ENCODE measurements around the gene UMAD1. TPM values are rescaled to one million over a fixed set of nuclear protein-coding genes. Genes with fewer than 3 reads are reported as not detected.

UMAD1 gene
- polyA plus RNA-seq, 3 donors: 6.2 to 22.7 (median 18.6) TPM

- Histone ChIP-seq H3K36me3 (replicated peaks in 1 of 2; ENCODE audit: control insufficient read depth in 1 of 2, insufficient read depth in 2 of 2, low read length in 2 of 2) (no peaks in the 10 kb centered on the region), H3K9me3 (replicated peaks in 1 of 2; ENCODE audit: control insufficient read depth in 1 of 2, insufficient read depth in 1 of 2, low read length in 2 of 2) (no peaks in the 10 kb centered on the region), H3K27me3 (ENCODE audit: control insufficient read depth in 2 of 2, insufficient read depth in 2 of 2, low read length in 2 of 2) (no peaks in the 10 kb centered on the region), H3K79me2 (ENCODE audit: insufficient read depth, low read length) (no peaks in the 10 kb centered on the region), H3K9ac (ENCODE audit: insufficient read depth, low read length, poor library complexity, severe bottlenecking) (no peak overlapping the region), H4K20me1 (ENCODE audit: insufficient read depth, low read length) (no peaks in the 10 kb centered on the region), H3K4me3 (replicated peaks in 1 of 3; ENCODE audit: low read depth in 2 of 3, low read length in 3 of 3) (no peak overlapping the region), H2AFZ (ENCODE audit: insufficient read depth, low read depth, low read length, poor library complexity, severe bottlenecking) (no peak overlapping the region), H3K4me1 (ENCODE audit: control insufficient read depth in 1 of 2, insufficient read depth in 2 of 2, low read length in 2 of 2) (no peaks in the 10 kb centered on the region), H3K27ac (ENCODE audit: low read depth in 1 of 2, low read length in 2 of 2) (no peak overlapping the region), H3K4me2 (replicated peaks; ENCODE audit: extremely low read depth, low read length, poor library complexity, severe bottlenecking) (no peak overlapping the region)
- no peak for DNase-seq
- no peak overlapping the region for H3K4me3 Mint-ChIP-seq
- no CpG with 5 or more reads among the region's 3 CpGs for WGBS (ENCODE audit: insufficient coverage)
- no peaks in the 10 kb centered on the region for H3K9me3 Mint-ChIP-seq
- intact Hi-C loops (cut with micrococcal nuclease): no loop called here
- peaks cover 6% of the 10 kb centered on the region for H3K4me1 Mint-ChIP-seq
- no peak for TF ChIP-seq CTCF (IDR thresholded peaks at IDR 0.05)
- H3K36me3 Mint-ChIP-seq: peaks cover 3 to 4% of the 10 kb centered on the region in 2 donors
- no peak overlapping the region for H3K27ac Mint-ChIP-seq
- no peaks in the 10 kb centered on the region for H3K27me3 Mint-ChIP-seq (ENCODE audit: low read depth in 3 of 3)
Observed at GRCh38 chr7:7694542-7694941, 54.0 kb downstream of the UMAD1 start.

GRCh38 chr7:7695111-7695817, 54.7 kb downstream of the UMAD1 start:
- DNase-seq: no peak
- Histone ChIP-seq H3K4me1 (ENCODE audit: control insufficient read depth in 1 of 2, insufficient read depth in 2 of 2, low read length in 2 of 2) (no peaks in the 10 kb centered on the region), H3K79me2 (ENCODE audit: insufficient read depth, low read length) (no peaks in the 10 kb centered on the region), H4K20me1 (ENCODE audit: insufficient read depth, low read length) (no peaks in the 10 kb centered on the region), H2AFZ (ENCODE audit: insufficient read depth, low read depth, low read length, poor library complexity, severe bottlenecking) (no peak overlapping the region), H3K4me3 (replicated peaks in 1 of 3; ENCODE audit: low read depth in 2 of 3, low read length in 3 of 3) (no peak overlapping the region), H3K36me3 (replicated peaks in 1 of 2; ENCODE audit: control insufficient read depth in 1 of 2, insufficient read depth in 2 of 2, low read length in 2 of 2) (no peaks in the 10 kb centered on the region), H3K4me2 (replicated peaks; ENCODE audit: extremely low read depth, low read length, poor library complexity, severe bottlenecking) (no peak overlapping the region), H3K27me3 (ENCODE audit: control insufficient read depth in 2 of 2, insufficient read depth in 2 of 2, low read length in 2 of 2) (no peaks in the 10 kb centered on the region), H3K27ac (ENCODE audit: low read depth in 1 of 2, low read length in 2 of 2) (no peak overlapping the region), H3K9ac (ENCODE audit: insufficient read depth, low read length, poor library complexity, severe bottlenecking) (no peak overlapping the region), H3K9me3 (replicated peaks in 1 of 2; ENCODE audit: control insufficient read depth in 1 of 2, insufficient read depth in 1 of 2, low read length in 2 of 2) (no peaks in the 10 kb centered on the region)
- Mint-ChIP-seq H3K9me3 (no peaks in the 10 kb centered on the region), H3K4me3 (no peak overlapping the region), H3K4me1 (peaks cover 11% of the 10 kb centered on the region), H3K27me3 (ENCODE audit: low read depth in 3 of 3) (no peaks in the 10 kb centered on the region), H3K27ac (no peak overlapping the region), H3K36me3 (peaks cover 3 to 4% of the 10 kb centered on the region in 2 donors)
- 80% methylated on average over 1 of the region's 5 CpGs for WGBS (ENCODE audit: insufficient coverage)
- intact Hi-C loops (cut with micrococcal nuclease): no loop called here
- no peak for TF ChIP-seq CTCF (IDR thresholded peaks at IDR 0.05)

Data from CD14-positive monocyte (primary cell).